GM12878 (cell line): ENCODE measurements around the gene HNRNPH1. TPM values are rescaled to one million over a fixed set of nuclear protein-coding genes. Genes with fewer than 3 reads are reported as not detected.

ENCODE experiments used
- ATAC-seq: fragments of 200-7000 bp; cut with Tn5 transposase; 3 replicates; pipeline ENCODE4 v1.9.1; 2020; ENCODE audit warnings: mild to moderate bottlenecking, moderate library complexity
- BruUV-seq: library from RNA; stranded (reverse); fragments of 400-500 nt; replicated peaks from 2 replicates; lab custom pipeline; 2021; lab: Mats Ljungman, UMichigan
- CTCF ChIA-PET: fragments of 300-600 bp; sonication (Branson Sonifier 250); formaldehyde crosslinking; extraction: SDS; loops from one replicate; lab custom pipeline; 2021; ENCODE audit warnings: inconsistent platforms; lab: Yijun Ruan, JAX
- POLR2A ChIA-PET: fragments of 350-600 bp; formaldehyde crosslinking; extraction: SDS; loops from one replicate; lab custom pipeline; 2021; ENCODE audit warnings: inconsistent platforms; lab: Charles Lee
- RAD21 ChIA-PET: fragments of 300-600 bp; sonication (Branson Sonifier 250); formaldehyde crosslinking; loops from one replicate; lab custom pipeline; 2023; ENCODE audit warnings: antibody characterized with exemption; ENCODE audit not compliant: unreplicated experiment; lab: Charles Lee
- SMC1A ChIA-PET: fragments of 300-600 bp; sonication (Branson Sonifier 250); formaldehyde crosslinking; loops from one replicate; lab custom pipeline; 2023; ENCODE audit not compliant: unreplicated experiment, uncharacterized antibody; lab: Charles Lee
- DNase-seq: peaks from one replicate; pipeline ENCODE4 v3.0.0-alpha.2; 2011; ENCODE audit warnings: low read depth, low spot score
- FAIRE-seq: peaks from 3 replicates; lab custom pipeline; 2011; peaks lifted over from hg19 to GRCh38; lab: Jason Lieb, UNC
- H2AFZ ChIP-seq: 2 replicates; pipeline ENCODE4 v1.6.0; 2011; ENCODE audit warnings: low read depth, low read length, control low read depth; ENCODE audit not compliant: control insufficient read depth
- H3K27ac ChIP-seq: 2 replicates; pipeline ENCODE4 v1.5.1; 2011; ENCODE audit warnings: control low read depth; ENCODE audit not compliant: control insufficient read depth, insufficient read depth
- H3K27me3 ChIP-seq, 2 experiments: replicated peaks in 1 of 2; 2 replicates each; pipeline versions ENCODE4 v1.6.0 to v1.6.1; 2011; ENCODE audit warnings: low read length in 1 of 2; ENCODE audit not compliant: control insufficient read depth in 2 of 2, insufficient read depth in 2 of 2
- H3K36me3 ChIP-seq, 2 experiments: 2 replicates each; pipeline ENCODE4 v1.5.1; 2011; ENCODE audit warnings: low read length in 1 of 2; ENCODE audit not compliant: control insufficient read depth in 2 of 2, insufficient read depth in 2 of 2
- H3K4me1 ChIP-seq: 2 replicates; pipeline ENCODE4 v1.6.1; 2011; ENCODE audit warnings: mild to moderate bottlenecking, low read length, moderate library complexity, mixed read lengths; ENCODE audit not compliant: control insufficient read depth, insufficient read depth
- H3K4me2 ChIP-seq: 2 replicates; pipeline ENCODE4 v1.6.0; 2011; ENCODE audit warnings: control low read depth; ENCODE audit not compliant: control insufficient read depth, insufficient read depth
- H3K4me3 ChIP-seq: fragments of 200-600 bp; sonication (generic); 2 replicates; pipeline ENCODE4 v1.5.1; 2016
- H3K79me2 ChIP-seq: 2 replicates; pipeline ENCODE4 v1.6.0; 2011; ENCODE audit warnings: low read length; ENCODE audit not compliant: control insufficient read depth, insufficient read depth
- H3K9ac ChIP-seq: 2 replicates; pipeline ENCODE4 v1.8.0; 2011; ENCODE audit warnings: low read length, control low read depth, mixed read lengths; ENCODE audit not compliant: control insufficient read depth, insufficient read depth
- H3K9me3 ChIP-seq: replicated peaks from 3 replicates; pipeline ENCODE4 v1.5.1; 2011; ENCODE audit warnings: mild to moderate bottlenecking, low read length; ENCODE audit not compliant: control insufficient read depth, insufficient read depth
- H4K20me1 ChIP-seq: 2 replicates; pipeline ENCODE4 v1.6.0; 2011; ENCODE audit not compliant: control insufficient read depth, insufficient read depth
- ATF7 ChIP-seq: fragments of 450-650 bp; IDR thresholded peaks from 2 replicates; pipeline ENCODE4 v1.6.1; 2016; ENCODE audit warnings: low read depth, mild to moderate bottlenecking
- BACH1 ChIP-seq: fragments of 450-650 bp; IDR thresholded peaks from 2 replicates; pipeline ENCODE4 v1.6.1; 2017; ENCODE audit warnings: mild to moderate bottlenecking, borderline replicate concordance
- BCL11A ChIP-seq: IDR thresholded peaks from 2 replicates; pipeline ENCODE4 v1.6.1; 2011; ENCODE audit warnings: low read depth, low read length
- CBX5 ChIP-seq: sonication (generic); IDR thresholded peaks from 2 replicates; pipeline ENCODE4 v1.6.1; 2016; ENCODE audit warnings: low read depth, moderate library complexity, mild to moderate bottlenecking, inconsistent platforms
- EED ChIP-seq: sonication (generic); IDR thresholded peaks from 2 replicates; pipeline ENCODE4 v1.6.1; 2016; ENCODE audit warnings: antibody characterized with exemption, low read depth
- EGR1 ChIP-seq, 2 experiments: IDR thresholded peaks; 1 replicate in 1 of 2; 2 replicates in 1 of 2; pipeline ENCODE4 v1.6.1; 2011 to 2012; ENCODE audit warnings: low read depth in 2 of 2, low read length in 2 of 2, borderline replicate concordance in 1 of 2, mild to moderate bottlenecking in 1 of 2, moderate library complexity in 1 of 2
- HDAC6 ChIP-seq: fragments of 200-600 bp; sonication (generic); IDR thresholded peaks from one replicate; pipeline ENCODE4 v1.8.0; 2017; ENCODE audit warnings: antibody characterized with exemption; ENCODE audit not compliant: unreplicated experiment
- HSF1 ChIP-seq: fragments of 150-350 bp; IDR thresholded peaks from 2 replicates; pipeline ENCODE4 v1.6.1; 2014; ENCODE audit warnings: mild to moderate bottlenecking, low read depth, low read length
- RB1 ChIP-seq: fragments of 450-650 bp; formaldehyde crosslinking; IDR thresholded peaks from 2 replicates; pipeline ENCODE4 v1.6.1; 2017; ENCODE audit warnings: mild to moderate bottlenecking, borderline replicate concordance
- ZBTB4 ChIP-seq: fragments of 450-650 bp; formaldehyde crosslinking; IDR thresholded peaks from 2 replicates; pipeline ENCODE4 v1.4.0; 2022; ENCODE audit warnings: mild to moderate bottlenecking, moderate library complexity
- ZNF217 ChIP-seq: fragments of 450-650 bp; IDR thresholded peaks from 2 replicates; pipeline ENCODE4 v1.6.1; 2017; ENCODE audit warnings: antibody characterized with exemption, mild to moderate bottlenecking
- ZZZ3 ChIP-seq: IDR thresholded peaks from 2 replicates; pipeline ENCODE4 v1.6.1; 2011; ENCODE audit warnings: low read depth; ENCODE audit not compliant: control insufficient read depth, insufficient read length
- WGBS: methylation state at CpG from one replicate; pipeline ENCODE4 v1.1.6; 2016; ENCODE audit warnings: low lambda C conversion rate; ENCODE audit not compliant: insufficient replicate concordance, insufficient coverage; ENCODE audit errors: missing lambda C conversion rate; 5-methylcytosine and 5-hydroxymethylcytosine counted together
- in situ Hi-C: fragments of 300-500 bp; cut with MboI; formaldehyde crosslinking; loops from 9 replicates; pipeline ENCODE4 v1.14.3; 2018; ENCODE audit warnings: mixed read lengths
- intact Hi-C: fragments of 100-400 bp; cut with micrococcal nuclease; formaldehyde crosslinking; loops from one replicate; pipeline ENCODE4 v1.14.2; 2022; ENCODE audit not compliant: unreplicated experiment
- polyA plus RNA-seq, 11 experiments: library from polyadenylated mRNA; depleted of rRNA in 4 of 11; unstranded in 6 of 11; stranded (reverse) in 5 of 11; fragments of >200 nt; fragmentation: Nextera tagmentation in 4 of 11; fragmentation: Illumina TruSeq in 1 of 11; extraction: Ambion mirVana in 4 of 11; extraction: Trizol in 1 of 11; gene quantifications; 1 replicate in 1 of 11; 2 replicates in 10 of 11; pipeline versions ENCODE4 v1.2.1 to v1.2.3, GENCODE V29; 2011 to 2016; ENCODE audit warnings: inconsistent platforms in 2 of 11, missing spikeins in 2 of 11, low read depth in 1 of 11
- total RNA-seq, 4 experiments: library from RNA; depleted of rRNA in 3 of 4; stranded (reverse); fragments of >200 nt in 3 of 4; fragmentation: Illumina TruSeq in 1 of 4; extraction: Trizol in 1 of 4; gene quantifications; 2 replicates each; pipeline versions ENCODE4 v1.2.1 to v1.2.3, GENCODE V29; 2013 to 2021
- TF ChIP-seq, protein P1 (sequence below): fragments of 450-650 bp; IDR thresholded peaks from 2 replicates; pipeline ENCODE4 v1.6.1; 2017; ENCODE audit warnings: mild to moderate bottlenecking, moderate library complexity

Gene HNRNPH1
- total and polyA plus RNA-seq, 10 of the 15 experiments (the other 5 are each of a cell fraction or from before 2014, with no cell fraction given), result 184 to 780 (median 690) TPM

- no TSS peak for BruUV-seq
- POLR2A ChIA-PET, result no interaction called here
Observed at GRCh38 chr5:179595916-179596315, 27.6 kb downstream of the HNRNPH1 start.

More at GRCh38 chr5:179595916-179596315, 27.6 kb downstream of the HNRNPH1 start:
- WGBS, result 85% methylated on average over 6 of the region's 6 CpGs
- ChIA-PET RAD21 (no interaction called here), SMC1A (no interaction called here), CTCF (no interaction called here)
- Histone ChIP-seq H3K4me1 (no peaks in the 10 kb centered on the region), H2AFZ (no peak overlapping the region), H3K4me2 (no peak overlapping the region), H3K36me3 (peaks cover 6 to 15% of the 10 kb centered on the region in 2 experiments), H3K9ac (no peak overlapping the region), H3K4me3 (no peak overlapping the region), H3K27me3 (no peaks in the 10 kb centered on the region), H3K27ac (no peak overlapping the region), H3K79me2 (no peaks in the 10 kb centered on the region), H3K9me3 (no peaks in the 10 kb centered on the region), H4K20me1 (no peaks in the 10 kb centered on the region)
- in situ Hi-C loops, result no loop called here
- DNase-seq (no peak), FAIRE-seq (no peak), ATAC-seq (no peak)
- intact Hi-C loops, result no loop called here
- TF ChIP-seq EGR1 (IDR thresholded peaks at IDR 0.05; ENCODE audit: borderline replicate concordance in 1 of 2, low read depth in 2 of 2, low read length in 2 of 2), result no peak
- no peak for TF ChIP-seq BCL11A
- TF ChIP-seq CBX5, result no peak
- no peak for TF ChIP-seq RB1
- TF ChIP-seq, protein P1, sequence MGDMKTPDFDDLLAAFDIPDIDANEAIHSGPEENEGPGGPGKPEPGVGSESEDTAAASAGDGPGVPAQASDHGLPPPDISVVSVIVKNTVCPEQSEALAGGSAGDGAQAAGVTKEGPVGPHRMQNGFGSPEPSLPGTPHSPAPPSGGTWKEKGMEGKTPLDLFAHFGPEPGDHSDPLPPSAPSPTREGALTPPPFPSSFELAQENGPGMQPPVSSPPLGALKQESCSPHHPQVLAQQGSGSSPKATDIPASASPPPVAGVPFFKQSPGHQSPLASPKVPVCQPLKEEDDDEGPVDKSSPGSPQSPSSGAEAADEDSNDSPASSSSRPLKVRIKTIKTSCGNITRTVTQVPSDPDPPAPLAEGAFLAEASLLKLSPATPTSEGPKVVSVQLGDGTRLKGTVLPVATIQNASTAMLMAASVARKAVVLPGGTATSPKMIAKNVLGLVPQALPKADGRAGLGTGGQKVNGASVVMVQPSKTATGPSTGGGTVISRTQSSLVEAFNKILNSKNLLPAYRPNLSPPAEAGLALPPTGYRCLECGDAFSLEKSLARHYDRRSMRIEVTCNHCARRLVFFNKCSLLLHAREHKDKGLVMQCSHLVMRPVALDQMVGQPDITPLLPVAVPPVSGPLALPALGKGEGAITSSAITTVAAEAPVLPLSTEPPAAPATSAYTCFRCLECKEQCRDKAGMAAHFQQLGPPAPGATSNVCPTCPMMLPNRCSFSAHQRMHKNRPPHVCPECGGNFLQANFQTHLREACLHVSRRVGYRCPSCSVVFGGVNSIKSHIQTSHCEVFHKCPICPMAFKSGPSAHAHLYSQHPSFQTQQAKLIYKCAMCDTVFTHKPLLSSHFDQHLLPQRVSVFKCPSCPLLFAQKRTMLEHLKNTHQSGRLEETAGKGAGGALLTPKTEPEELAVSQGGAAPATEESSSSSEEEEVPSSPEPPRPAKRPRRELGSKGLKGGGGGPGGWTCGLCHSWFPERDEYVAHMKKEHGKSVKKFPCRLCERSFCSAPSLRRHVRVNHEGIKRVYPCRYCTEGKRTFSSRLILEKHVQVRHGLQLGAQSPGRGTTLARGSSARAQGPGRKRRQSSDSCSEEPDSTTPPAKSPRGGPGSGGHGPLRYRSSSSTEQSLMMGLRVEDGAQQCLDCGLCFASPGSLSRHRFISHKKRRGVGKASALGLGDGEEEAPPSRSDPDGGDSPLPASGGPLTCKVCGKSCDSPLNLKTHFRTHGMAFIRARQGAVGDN, result no peak
- TF ChIP-seq BACH1, result no peak
- TF ChIP-seq HDAC6, result no peak
- TF ChIP-seq ZBTB4, result no peak
- no peak for TF ChIP-seq HSF1
- TF ChIP-seq ATF7, result no peak
- TF ChIP-seq EED, result no peak
- no peak for TF ChIP-seq ZNF217
- TF ChIP-seq ZZZ3, result no peak
